ENCODE measurements around the gene SNRNP200.

DNA sequence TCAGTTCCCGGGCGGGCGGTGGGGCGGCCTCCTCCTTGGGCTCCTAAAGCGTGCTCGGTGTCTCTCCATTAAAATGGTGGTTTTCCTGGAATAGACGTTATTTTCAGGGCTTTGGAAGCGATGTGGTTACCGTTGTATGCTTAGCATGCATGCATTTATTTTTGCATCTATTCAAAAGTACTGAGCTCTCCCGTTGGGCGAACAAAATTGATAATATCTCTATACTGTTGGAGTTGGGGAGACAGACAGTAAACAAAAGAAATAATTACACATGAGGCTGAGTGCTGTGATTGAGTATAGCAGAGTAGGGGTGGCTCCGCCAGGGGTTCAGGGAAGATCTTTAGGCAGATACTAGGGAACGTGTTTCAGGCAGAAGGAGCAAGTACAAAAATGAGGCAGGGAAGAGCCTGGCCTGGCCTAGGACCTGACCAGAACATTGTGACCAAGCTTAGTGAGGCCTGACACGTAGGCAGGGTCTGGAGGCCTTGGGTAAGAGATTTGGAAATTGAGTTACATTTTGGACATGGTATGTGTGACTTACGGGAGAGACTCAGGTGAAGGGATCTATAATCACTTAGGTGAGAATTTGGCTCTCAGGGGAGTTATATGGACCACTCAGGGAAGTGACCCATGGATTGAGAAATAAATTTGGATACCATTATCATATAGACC lies 30.9 kb upstream of the SNRNP200 start:
- TF ChIP-seq, protein P1, sequence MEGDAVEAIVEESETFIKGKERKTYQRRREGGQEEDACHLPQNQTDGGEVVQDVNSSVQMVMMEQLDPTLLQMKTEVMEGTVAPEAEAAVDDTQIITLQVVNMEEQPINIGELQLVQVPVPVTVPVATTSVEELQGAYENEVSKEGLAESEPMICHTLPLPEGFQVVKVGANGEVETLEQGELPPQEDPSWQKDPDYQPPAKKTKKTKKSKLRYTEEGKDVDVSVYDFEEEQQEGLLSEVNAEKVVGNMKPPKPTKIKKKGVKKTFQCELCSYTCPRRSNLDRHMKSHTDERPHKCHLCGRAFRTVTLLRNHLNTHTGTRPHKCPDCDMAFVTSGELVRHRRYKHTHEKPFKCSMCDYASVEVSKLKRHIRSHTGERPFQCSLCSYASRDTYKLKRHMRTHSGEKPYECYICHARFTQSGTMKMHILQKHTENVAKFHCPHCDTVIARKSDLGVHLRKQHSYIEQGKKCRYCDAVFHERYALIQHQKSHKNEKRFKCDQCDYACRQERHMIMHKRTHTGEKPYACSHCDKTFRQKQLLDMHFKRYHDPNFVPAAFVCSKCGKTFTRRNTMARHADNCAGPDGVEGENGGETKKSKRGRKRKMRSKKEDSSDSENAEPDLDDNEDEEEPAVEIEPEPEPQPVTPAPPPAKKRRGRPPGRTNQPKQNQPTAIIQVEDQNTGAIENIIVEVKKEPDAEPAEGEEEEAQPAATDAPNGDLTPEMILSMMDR (IDR thresholded peaks at IDR 0.05), result no peak
- TF ChIP-seq POLR2A (IDR thresholded peaks at IDR 0.05), result no peak
